HG03378 (cell line): ENCODE results near the gene WAC.

Experiments used
- ATAC-seq: cut with Tn5 transposase; IDR thresholded peaks from one replicate; pipeline ENCODE4 v1.9.1; 2021; ENCODE audit warnings: mild to moderate bottlenecking, moderate library complexity; ENCODE audit not compliant: unreplicated experiment

The WAC gene

DNA sequence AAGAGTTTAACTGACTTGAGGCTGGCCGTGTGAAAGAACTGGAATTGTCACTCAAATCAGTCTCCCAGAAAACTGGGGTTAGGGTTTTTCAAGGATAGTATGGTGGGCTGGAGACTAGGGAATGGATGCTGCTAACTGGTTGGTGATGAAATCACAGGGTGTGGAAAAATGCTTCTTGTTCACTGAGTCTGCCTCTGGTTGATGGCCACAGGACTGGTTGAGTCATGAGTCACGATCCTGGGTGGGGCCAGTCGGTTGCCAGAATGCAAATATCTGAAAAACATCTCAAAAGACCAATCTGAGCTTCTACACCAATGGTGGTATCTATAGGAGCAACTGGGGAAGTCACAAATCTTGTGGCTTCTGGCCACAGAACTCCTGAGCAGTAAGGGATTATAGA, 128.1 kb downstream of the WAC start:
- ATAC-seq, result no peak

DNA sequence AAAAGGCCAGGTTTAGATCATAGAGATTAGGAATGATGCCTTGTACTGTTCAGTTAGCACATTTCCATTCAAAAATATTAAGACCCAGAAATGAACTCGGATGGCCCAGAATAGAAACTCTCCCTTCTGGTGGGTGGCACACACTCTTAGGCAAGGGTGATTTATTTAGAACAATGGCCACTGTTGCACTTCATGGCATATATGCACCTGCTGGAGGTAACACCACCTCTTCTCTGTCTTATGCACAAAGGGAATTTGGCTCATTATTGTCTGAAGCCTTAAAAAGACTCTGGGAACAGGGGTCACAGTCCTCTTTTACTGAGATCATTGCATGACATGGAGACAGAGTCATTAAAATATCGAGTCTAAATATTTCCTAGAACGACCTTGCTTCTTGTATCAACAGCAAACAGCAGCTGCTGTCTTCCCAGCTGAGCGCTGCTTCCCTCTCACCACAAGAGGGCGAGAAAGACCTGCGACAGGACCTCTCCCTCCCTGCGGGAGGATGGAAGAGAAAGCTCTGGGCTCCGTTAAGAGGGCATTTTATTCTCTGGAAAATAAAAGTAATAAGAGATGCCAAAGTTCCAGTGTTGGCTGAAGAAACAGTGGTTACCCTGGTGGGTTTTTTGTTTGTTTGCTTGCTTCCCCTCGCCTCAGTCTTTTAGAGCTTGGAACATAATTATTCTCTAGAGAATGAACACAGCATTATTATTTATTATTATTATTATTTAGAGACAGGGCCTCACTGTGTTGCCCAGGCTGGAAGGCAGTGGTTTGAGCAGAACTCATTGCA, 130.9 kb downstream of the WAC start:
- ATAC-seq, result peak; percentile 87

DNA sequence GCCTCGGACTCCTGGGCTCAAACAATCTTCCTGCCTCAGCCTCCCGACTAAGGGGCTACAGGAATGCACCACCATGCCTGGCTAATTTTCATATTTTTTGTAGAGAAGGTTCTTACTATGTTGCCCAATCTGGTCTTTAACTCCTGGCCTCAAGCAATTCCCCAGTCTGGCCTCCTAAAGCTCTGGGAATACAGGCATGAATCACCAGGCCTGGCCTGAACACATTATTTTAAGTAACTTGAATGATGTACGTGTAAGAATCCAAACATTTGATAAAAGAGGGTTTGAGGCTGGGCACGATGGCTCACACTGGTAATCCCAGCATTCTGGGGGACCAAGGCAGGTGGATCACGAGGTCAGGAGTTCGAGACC, 131.4 kb downstream of the WAC start:
- ATAC-seq, result no peak

DNA sequence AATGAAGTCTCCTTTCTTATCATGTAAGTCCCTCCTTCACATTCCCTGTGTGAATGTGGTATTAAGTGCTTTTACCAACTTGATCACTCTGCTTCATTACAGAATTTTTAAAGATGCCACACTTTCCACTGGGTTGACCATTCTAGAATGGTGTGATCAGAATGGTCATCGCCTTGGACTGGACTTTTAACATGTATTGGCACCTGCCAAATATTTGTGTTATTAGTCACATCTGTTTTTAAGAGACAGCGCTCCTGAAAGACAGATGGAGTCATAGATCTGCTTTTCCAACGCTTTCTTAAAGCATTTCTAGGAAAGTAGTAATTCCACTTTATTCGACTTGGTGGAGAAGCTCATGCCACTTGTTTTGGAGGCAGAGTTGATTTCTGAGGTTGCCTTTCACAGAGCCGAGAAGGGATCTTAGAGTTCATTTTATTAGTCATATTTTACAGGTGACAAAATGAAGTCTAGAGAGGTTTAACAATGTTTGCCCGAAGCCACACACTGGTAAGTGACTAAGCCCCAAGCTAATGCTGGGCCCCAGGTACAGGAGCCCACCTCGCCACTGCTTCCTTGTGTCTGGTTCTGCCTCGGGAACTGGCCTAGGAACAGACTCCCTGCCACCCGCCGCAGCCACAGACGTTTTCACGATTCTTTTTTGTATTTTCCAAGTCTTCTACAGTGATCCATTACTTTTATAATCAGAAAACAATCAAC, 134.0 kb downstream of the WAC start:
- no peak for ATAC-seq

DNA sequence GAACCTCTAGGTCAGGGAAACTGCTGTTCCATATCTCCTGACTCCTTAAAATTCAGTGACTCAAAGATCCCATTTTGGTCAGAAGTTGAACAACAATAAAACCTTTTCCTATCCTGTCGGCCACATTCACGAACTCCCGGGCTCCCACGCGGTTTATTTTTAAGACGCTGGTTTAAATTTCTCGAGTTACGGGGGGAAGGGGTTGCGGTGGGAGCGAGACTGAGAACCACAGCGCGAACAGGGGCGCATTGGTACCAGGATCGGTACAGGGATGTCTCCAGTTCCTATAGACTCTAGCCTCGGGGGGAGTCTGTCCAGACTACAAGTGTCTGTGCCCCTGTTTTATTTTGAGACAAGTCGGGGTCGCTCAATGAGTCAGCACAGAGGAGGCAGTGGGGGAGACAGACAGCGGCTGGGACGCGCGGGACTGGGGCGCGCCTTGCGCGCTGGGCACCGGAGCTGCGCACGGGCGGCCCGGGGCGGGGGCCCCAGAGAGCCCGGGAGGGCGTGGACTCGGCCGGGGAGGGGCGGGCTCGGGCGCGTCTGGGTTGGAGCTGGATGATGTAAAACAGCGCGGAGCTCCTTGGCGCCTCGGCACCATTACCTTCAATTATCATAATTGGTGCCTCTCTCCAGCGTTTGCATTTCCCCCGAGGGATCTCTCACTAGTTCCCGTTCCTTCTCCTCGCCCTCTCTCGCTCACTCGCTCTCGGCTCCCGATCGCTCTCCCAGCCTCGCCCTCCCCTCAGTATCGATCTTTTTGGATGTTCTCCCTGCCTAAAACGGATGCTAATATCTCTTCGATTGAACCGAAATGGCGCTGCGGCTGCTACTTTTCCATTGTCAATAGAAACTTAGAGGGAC, 135.7 kb downstream of the WAC start:
- no peak for ATAC-seq

DNA sequence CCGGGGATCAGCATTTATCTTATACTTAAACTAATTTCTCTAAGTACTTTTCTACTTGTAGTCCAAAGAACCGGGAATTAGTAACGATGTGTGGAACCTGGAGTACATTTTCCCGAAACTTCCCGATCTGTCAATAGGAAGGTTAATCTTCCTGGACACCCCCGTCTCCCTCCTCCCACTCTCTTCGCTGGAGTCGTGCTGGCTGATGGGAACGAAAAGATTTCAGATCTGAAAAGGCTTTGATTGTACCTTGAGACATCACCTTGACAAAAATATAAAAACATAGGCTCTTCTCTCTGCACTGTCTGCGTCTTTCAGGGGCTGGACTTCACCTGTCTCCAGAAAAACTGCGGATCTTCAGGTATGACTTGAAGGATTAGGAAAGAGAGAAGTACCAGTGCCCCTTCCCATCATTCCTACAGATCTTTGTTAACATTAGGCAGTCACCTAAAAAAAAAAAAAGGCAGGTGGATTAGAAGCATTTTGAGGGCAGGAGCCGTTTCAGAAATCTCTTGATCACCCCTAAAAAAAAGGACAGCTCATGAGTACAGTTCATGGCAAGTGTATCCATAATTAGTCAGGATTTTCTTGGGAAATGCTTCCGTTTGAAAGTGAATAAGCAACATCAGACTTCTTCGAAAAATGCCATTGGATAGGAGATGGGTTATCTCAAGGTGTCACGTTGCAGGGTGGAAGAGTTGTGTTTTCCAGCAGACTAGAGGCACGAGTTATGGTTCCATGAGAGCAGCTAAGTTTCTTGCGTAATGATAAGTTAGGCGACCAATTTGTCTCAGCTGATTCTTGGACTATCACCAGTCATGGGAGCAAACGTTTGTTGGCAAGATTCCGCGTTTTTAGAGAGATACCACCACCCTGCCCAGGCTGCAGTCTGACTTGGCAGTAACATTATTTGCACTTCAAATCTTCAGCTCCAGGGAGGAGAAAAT, 136.6 kb downstream of the WAC start:
- ATAC-seq, result no peak
